ENCODE results near the gene LGSN. TPM values are rescaled to one million over a fixed set of nuclear protein-coding genes. Genes with fewer than 3 reads are reported as not detected.

Gene LGSN, protein sequence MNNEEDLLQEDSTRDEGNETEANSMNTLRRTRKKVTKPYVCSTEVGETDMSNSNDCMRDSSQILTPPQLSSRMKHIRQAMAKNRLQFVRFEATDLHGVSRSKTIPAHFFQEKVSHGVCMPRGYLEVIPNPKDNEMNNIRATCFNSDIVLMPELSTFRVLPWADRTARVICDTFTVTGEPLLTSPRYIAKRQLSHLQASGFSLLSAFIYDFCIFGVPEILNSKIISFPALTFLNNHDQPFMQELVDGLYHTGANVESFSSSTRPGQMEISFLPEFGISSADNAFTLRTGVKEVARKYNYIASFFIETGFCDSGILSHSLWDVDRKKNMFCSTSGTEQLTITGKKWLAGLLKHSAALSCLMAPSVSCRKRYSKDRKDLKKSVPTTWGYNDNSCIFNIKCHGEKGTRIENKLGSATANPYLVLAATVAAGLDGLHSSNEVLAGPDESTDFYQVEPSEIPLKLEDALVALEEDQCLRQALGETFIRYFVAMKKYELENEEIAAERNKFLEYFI
- under 0.01 TPM in 1 of 2 replicates, not detected in the other for total RNA-seq

DNA sequence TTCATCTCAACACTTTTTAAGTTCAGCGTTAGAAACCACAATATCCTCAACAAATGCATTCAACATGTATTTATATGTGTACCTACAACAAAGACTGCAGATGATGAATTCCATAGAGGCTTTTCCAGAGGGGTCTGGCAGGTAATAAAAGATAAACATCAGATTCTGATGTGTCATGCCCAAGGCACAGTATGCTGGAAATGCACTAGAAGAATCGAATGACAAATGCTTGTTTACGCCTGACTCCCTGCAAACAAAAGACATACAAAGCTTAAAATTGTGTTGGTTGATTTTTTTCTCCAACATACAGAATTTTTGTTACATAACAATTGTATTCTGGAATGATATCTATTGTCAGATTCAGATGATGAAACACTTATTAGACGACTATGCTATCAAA lies at the start of gene LGSN:
LGSN (minus strand) TSS at position 45 of the 400 bp plus-strand sequence; CDS start at position 5, 40 bp downstream.

Other genes with a start within 250 kb of the LGSN start
- gene FKBP1C, start 108.5 kb downstream of the LGSN start, total RNA-seq = 0.17 and 0.87 TPM in 2 replicates